Dendritic cell treated with granulocyte-macrophage colony-stimulating factor and Interleukin-4, amounts not matched to agents 40 ng/mL and 50 ng/mL, for 4 days (primary cell): ENCODE results near the gene APOBEC3H.
"Not testable (repeated sequence)": the region's sequence is repeated elsewhere in the genome, so short reads cannot be mapped to it uniquely, and the experiment has no call there.

Experiments used
- H3K27ac Mint-ChIP-seq: one replicate; pipeline ENCODE4 v1.8.0; 2022; ENCODE audit warnings: mild to moderate bottlenecking, mixed read lengths
- H3K27me3 Mint-ChIP-seq: one replicate; pipeline ENCODE4 v1.8.0; 2022; ENCODE audit warnings: mild to moderate bottlenecking, mixed read lengths
- H3K36me3 Mint-ChIP-seq: one replicate; pipeline ENCODE4 v1.8.0; 2022; ENCODE audit warnings: low read depth, mixed read lengths
- H3K4me1 Mint-ChIP-seq: one replicate; pipeline ENCODE4 v1.8.0; 2022; ENCODE audit warnings: low read depth, mixed read lengths
- H3K4me3 Mint-ChIP-seq: one replicate; pipeline ENCODE4 v1.8.0; 2022; ENCODE audit warnings: mild to moderate bottlenecking, moderate library complexity, mixed read lengths
- H3K9me3 Mint-ChIP-seq: one replicate; pipeline ENCODE4 v1.8.0; 2022; ENCODE audit warnings: mixed read lengths
- intact Hi-C: fragments of 100-400 bp; cut with micrococcal nuclease; formaldehyde crosslinking; loops from one replicate; pipeline ENCODE4 v1.15.0; 2022

APOBEC3H gene

DNA sequence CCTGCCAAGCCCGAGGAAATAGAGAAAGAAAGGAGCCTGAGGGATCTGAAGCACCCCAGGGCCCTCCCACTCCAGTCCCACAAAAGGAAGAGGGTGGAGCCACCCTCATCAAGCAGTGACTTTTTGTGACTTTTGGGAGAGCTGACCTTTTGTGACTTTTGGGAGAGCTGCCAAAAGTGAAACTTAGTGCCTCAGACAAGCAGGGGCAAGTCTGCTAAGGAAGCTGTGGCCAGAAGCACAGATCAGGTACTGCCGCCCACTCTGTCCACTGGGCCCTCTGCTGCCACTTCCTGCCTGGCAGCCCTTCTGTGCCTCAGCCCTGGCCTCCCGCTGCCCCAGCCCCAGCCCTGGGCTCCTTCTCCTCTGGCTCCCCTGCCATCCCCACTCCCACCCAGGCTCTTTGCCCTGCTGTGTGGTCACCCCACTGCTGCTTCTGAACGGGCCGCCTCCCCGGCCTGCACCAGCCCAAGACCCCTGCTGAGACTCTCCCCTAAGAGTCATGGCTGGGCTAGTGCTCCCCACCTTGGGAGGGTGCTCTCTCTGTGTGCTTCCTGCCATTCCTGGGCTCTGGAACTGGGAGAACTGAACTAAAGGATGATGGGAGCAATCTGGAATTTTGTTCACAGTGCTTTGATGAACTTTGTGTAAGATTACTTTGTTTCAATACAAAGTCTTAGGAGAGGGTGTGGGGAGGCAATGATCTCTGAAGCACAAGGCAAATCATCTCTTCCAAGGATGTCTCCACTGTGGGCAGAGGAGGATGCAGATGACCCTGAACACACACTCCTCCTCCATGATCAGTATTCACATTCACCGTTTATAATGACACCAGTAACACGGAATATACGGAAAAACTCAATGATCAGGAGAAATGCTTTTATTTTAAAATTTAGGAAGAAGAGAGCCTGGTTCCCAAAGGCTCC lies at the start of gene APOBEC3H:
TSS of gene APOBEC3H (plus strand) at position 147 of the 923 bp plus-strand sequence. CDS start 3,035 bp downstream, outside the sequence.
- intact Hi-C loops: no loop called here
- Mint-ChIP-seq H3K4me3 (peak within 1 kb of the TSS; percentile 37), H3K9me3 (no peaks in the 10 kb centered on the region), H3K27ac (peak within 1 kb of the TSS; percentile 52), H3K4me1 (peaks cover 43% of the 10 kb centered on the region), H3K27me3 (peaks cover 22% of the 10 kb centered on the region), H3K36me3 (no peaks in the 10 kb centered on the region)

DNA sequence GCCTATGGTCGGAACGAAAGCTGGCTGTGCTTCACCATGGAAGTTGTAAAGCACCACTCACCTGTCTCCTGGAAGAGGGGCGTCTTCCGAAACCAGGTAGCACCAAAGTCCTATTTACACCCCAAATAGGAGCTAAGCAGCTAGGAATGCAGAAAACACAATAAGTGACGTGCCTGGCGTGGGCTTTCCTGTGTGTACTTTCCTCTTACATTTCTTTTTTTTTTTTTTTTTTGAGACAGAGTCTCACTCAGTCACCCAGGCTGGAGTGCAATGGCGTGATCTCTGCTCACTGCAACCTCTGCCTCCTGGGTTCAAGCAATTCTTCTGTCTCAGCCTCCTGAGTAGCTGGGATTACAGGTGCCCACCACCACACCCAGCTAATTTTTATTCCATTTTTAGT lies 47.6 kb upstream of the APOBEC3H start:
- peaks cover 29% of the 10 kb centered on the region for H3K4me1 Mint-ChIP-seq
- H3K36me3 Mint-ChIP-seq: peaks cover 19% of the 10 kb centered on the region
- H3K4me3 Mint-ChIP-seq, intact Hi-C loops, H3K9me3 Mint-ChIP-seq, H3K27ac Mint-ChIP-seq: not testable (repeated sequence)
- H3K27me3 Mint-ChIP-seq: peaks cover 17% of the 10 kb centered on the region

DNA sequence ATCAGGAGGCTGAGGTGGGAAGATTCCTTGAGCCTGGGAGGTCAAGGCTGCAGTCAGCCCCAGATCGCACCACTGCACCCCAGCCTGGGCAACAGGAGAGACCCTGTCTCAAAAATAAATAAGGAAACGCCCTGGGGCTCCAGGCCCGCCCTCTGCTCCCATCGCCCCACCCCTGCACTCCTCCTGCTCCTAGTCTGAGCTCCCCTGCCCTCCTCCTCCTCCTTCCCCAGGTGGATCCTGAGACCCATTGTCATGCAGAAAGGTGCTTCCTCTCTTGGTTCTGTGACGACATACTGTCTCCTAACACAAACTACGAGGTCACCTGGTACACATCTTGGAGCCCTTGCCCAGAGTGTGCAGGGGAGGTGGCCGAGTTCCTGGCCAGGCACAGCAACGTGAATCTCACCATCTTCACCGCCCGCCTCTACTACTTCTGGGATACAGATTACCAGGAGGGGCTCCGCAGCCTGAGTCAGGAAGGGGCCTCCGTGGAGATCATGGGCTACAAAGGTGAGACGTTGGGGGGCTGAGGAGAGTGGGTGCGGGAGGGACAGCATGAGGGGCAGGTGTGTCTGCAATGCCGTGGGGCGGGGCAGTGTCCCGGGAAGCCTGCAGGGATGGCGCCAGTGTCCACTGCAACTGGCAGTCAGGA lies 45.1 kb upstream of the APOBEC3H start:
- H3K4me3 Mint-ChIP-seq, H3K9me3 Mint-ChIP-seq, H3K36me3 Mint-ChIP-seq, intact Hi-C loops, H3K4me1 Mint-ChIP-seq, H3K27ac Mint-ChIP-seq: not testable (repeated sequence)
- H3K27me3 Mint-ChIP-seq: peaks cover 17% of the 10 kb centered on the region

GRCh38 chr22:39055658-39056057 lies 41.4 kb upstream of the APOBEC3H start:
- H3K9me3 Mint-ChIP-seq: no peaks in the 10 kb centered on the region
- no peak overlapping the region for H3K27ac Mint-ChIP-seq
- intact Hi-C loops: no loop called here
- peaks cover 7% of the 10 kb centered on the region for H3K4me1 Mint-ChIP-seq
- H3K27me3 Mint-ChIP-seq: peaks cover 14% of the 10 kb centered on the region
- no peak overlapping the region for H3K4me3 Mint-ChIP-seq
- no peaks in the 10 kb centered on the region for H3K36me3 Mint-ChIP-seq

- intact Hi-C loops, H3K4me1 Mint-ChIP-seq, H3K27me3 Mint-ChIP-seq: not testable (repeated sequence)
These were observed 35.8 kb upstream of the APOBEC3H start for GRCh38 chr22:39061290-39061689.

GRCh38 chr22:39061951-39062350 lies 35.1 kb upstream of the APOBEC3H start:
- H3K36me3 Mint-ChIP-seq, H3K4me3 Mint-ChIP-seq, H3K27me3 Mint-ChIP-seq, intact Hi-C loops, H3K4me1 Mint-ChIP-seq, H3K9me3 Mint-ChIP-seq, H3K27ac Mint-ChIP-seq: not testable (repeated sequence)

More at GRCh38 chr22:39061290-39061689, 35.8 kb upstream of the APOBEC3H start:
- H3K27ac Mint-ChIP-seq, H3K9me3 Mint-ChIP-seq, H3K36me3 Mint-ChIP-seq, H3K4me3 Mint-ChIP-seq: not testable (repeated sequence)

DNA sequence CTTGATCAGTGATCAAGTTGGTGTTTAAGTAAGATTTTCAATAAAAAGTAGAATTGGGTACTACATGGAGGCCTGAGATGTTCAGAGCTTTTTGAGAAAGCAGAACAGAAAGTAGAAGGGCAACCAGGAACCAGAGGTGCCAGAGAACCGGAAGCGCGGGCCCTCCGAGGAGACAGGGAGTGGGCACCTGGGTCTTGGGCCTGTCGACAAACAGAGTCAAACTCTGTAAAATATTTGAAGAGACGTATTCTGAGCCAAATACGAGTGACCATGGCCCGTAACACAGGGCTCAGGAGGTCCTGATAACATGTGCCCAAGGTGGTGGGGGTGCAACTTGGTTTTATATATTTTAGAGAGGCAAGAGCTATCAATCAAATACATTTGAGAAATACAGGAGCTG lies 33.1 kb upstream of the APOBEC3H start:
- intact Hi-C loops, H3K36me3 Mint-ChIP-seq: not testable (repeated sequence)
- peak overlapping the region; percentile 55 for H3K27ac Mint-ChIP-seq

GRCh38 chr22:39066442-39067276 lies 30.4 kb upstream of the APOBEC3H start:
- H3K4me3 Mint-ChIP-seq, H3K27ac Mint-ChIP-seq, H3K36me3 Mint-ChIP-seq, H3K4me1 Mint-ChIP-seq, H3K27me3 Mint-ChIP-seq, intact Hi-C loops, H3K9me3 Mint-ChIP-seq: not testable (repeated sequence)

More for the DNA sequence above, 33.1 kb upstream of the APOBEC3H start:
- not testable (repeated sequence) for H3K4me3 Mint-ChIP-seq, H3K27me3 Mint-ChIP-seq, H3K9me3 Mint-ChIP-seq, H3K4me1 Mint-ChIP-seq

DNA sequence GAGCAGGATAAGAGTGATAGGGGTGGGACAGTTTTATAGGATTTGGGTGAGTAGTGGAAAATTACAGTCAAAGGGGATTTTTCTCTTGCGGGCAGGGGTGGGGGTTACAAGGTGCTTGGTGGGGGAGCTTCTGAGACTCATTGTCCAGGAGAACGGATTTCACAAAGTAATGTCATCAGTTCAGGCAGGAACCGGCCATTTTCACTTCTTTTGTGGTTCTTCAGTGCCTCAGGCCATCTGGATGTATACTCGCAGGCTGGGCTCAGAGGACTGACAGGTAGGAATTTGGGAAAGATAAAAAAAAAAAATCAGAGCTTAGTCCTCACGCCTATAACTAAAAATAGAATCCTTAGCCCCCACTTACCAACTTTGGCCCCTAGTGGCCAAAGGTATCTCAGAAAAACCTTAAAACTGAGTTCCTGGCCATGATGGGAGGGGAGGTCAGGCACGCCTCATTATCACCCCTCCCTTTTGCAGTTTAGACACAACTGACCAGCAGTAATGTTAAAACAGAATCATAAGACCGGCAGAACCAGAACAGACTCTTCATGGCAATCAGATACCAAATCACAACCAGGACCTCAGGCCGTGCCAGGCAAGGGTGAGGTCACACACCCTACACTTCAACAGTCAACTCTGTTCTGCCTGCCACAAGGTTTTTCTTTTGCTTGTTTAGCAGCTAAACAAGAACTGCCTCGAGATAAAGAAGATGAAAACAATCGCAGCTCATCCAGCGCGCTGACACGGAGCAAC lies 28.8 kb upstream of the APOBEC3H start:
- peaks cover 1% of the 10 kb centered on the region for H3K27me3 Mint-ChIP-seq
- peaks cover 14% of the 10 kb centered on the region for H3K4me1 Mint-ChIP-seq
- intact Hi-C loops: no loop called here
- no peaks in the 10 kb centered on the region for H3K9me3 Mint-ChIP-seq
- no peak overlapping the region for H3K27ac Mint-ChIP-seq
- no peaks in the 10 kb centered on the region for H3K36me3 Mint-ChIP-seq
- H3K4me3 Mint-ChIP-seq: no peak overlapping the region

DNA sequence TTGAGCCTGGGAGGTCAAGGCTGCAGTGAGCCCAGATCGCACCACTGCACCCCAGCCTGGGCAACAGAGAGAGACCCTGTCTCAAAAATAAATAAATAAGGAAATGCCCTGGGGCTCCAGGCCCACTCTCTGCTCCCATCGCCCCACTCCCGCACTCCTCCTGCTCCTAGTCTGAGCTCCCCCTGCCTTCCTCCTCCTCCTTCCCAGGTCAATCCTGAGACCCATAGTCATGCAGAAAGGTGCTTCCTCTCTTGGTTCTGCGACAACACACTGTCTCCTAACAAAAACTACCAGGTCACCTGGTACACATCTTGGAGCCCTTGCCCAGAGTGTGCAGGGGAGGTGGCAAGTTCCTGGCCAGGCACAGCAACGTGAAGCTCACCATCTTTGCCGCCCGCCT lies 26.9 kb upstream of the APOBEC3H start:
- H3K27me3 Mint-ChIP-seq: peaks cover 1% of the 10 kb centered on the region
- no peak overlapping the region for H3K4me3 Mint-ChIP-seq
- intact Hi-C loops: no loop called here
- H3K27ac Mint-ChIP-seq: no peak overlapping the region
- peaks cover 10% of the 10 kb centered on the region for H3K4me1 Mint-ChIP-seq
- no peaks in the 10 kb centered on the region for H3K9me3 Mint-ChIP-seq
- H3K36me3 Mint-ChIP-seq: no peaks in the 10 kb centered on the region

- Mint-ChIP-seq H3K27ac (peak overlapping the region; percentile 86), H3K4me1 (peaks cover 27% of the 10 kb centered on the region)
- H3K36me3 Mint-ChIP-seq: not testable (repeated sequence)
These were observed 24.5 kb upstream of the APOBEC3H start for GRCh38 chr22:39072581-39072981.

DNA sequence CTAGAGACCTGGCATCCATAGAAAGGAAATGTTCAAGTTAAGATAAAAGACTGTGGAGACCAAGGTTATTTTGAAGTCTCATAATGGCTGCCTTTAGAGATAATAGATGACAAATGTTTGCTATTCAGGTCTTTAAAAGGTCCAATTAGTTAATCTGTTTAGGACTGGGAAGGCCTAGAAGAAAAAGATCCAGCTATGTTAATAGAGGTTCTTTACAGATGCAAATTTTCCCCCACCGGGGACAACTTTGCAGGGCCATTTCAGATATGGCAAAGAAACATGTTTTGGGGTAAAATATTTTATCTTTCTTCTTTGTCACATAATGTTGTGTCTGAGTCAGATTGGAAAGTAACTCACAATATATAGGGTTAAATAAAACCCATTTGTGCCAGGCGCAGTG lies 23.1 kb upstream of the APOBEC3H start:
- H3K27ac Mint-ChIP-seq: no peak overlapping the region
- H3K4me3 Mint-ChIP-seq: no peak overlapping the region
- H3K9me3 Mint-ChIP-seq: no peaks in the 10 kb centered on the region
- H3K4me1 Mint-ChIP-seq: peaks cover 36% of the 10 kb centered on the region
- peaks cover 9% of the 10 kb centered on the region for H3K36me3 Mint-ChIP-seq
- H3K27me3 Mint-ChIP-seq: peaks cover 1% of the 10 kb centered on the region
- intact Hi-C loops: no loop called here

More at GRCh38 chr22:39072581-39072981, 24.5 kb upstream of the APOBEC3H start:
- intact Hi-C loops, H3K27me3 Mint-ChIP-seq, H3K9me3 Mint-ChIP-seq, H3K4me3 Mint-ChIP-seq: not testable (repeated sequence)
